ENCODE results near the gene GSE1.

GSE1 gene

DNA sequence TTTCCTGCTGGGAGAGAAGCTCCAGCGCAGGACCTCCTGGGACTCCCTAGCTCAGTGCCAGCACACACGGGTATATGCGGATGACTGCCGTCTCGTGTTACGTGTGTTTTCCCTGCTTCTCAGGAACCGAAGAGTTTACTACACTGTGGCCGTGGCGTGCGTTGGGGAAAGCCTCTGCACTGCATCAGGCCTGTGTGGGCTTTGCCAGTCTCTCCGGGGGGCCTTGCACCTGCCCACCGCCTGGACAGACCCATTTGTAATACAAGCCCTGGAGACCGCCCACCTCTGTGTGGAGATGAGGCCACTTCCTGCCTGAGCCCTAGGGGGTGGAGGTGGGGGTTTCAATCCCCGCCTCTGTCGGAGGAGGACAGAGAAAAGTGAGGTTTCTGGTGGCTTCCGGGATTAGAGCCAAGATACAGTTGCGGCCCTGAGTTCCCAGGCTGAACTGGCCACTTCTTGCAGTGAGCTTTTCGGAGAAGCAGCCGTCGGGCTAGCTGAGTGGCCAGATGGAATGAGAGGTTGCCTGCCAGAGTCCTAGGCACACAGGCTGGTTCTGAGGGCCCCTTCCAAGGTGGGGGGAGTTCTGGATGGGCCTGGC is 43.4 kb upstream of the GSE1 start (continued):
- peak; percentile 96 for TF ChIP-seq ZIC2 (tag by site-specific recombination; IDR thresholded peaks at IDR 0.05)
- no peak for TF ChIP-seq YY2 (tag by site-specific recombination; IDR thresholded peaks at IDR 0.05)
- no peak for TF ChIP-seq ZNF302 (tag by site-specific recombination; IDR thresholded peaks at IDR 0.05; ENCODE audit: low read depth)
- TF ChIP-seq EGR2 (tag by site-specific recombination; IDR thresholded peaks at IDR 0.05; ENCODE audit: low read depth): peak; percentile 98
- no peak for TF ChIP-seq ZNF555 (tag by site-specific recombination; conservative IDR thresholded peaks at IDR 0.05)
- TF ChIP-seq ZNF214 (tag by site-specific recombination; IDR thresholded peaks at IDR 0.05; ENCODE audit: borderline replicate concordance): no peak
- no peak for TF ChIP-seq SCRT2 (tag by site-specific recombination; IDR thresholded peaks at IDR 0.05)
- peak; percentile 96 for TF ChIP-seq SP7 (tag by site-specific recombination; IDR thresholded peaks at IDR 0.05)
- TF ChIP-seq ZEB2 (tag by site-specific recombination; IDR thresholded peaks at IDR 0.05): peak; percentile 91
- no peak for TF ChIP-seq HOXC10 (CRISPR knock-in tag; IDR thresholded peaks at IDR 0.05)
- TF ChIP-seq MYNN (tag by site-specific recombination; IDR thresholded peaks at IDR 0.05; ENCODE audit: borderline replicate concordance): no peak
- TF ChIP-seq ZNF626 (tag by site-specific recombination; IDR thresholded peaks at IDR 0.05): 0 out of 2 replicates have a peak, but pooled peaks have one; percentile 19
- TF ChIP-seq, protein P1, sequence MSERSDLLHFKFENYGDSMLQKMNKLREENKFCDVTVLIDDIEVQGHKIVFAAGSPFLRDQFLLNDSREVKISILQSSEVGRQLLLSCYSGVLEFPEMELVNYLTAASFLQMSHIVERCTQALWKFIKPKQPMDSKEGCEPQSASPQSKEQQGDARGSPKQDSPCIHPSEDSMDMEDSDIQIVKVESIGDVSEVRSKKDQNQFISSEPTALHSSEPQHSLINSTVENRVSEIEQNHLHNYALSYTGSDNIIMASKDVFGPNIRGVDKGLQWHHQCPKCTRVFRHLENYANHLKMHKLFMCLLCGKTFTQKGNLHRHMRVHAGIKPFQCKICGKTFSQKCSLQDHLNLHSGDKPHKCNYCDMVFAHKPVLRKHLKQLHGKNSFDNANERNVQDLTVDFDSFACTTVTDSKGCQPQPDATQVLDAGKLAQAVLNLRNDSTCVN (tag by site-specific recombination; optimal IDR thresholded peaks at IDR 0.05): no peak
- peak; percentile 97 for TF ChIP-seq ZNF600 (tag by site-specific recombination; IDR thresholded peaks at IDR 0.05)
- no peak for TF ChIP-seq ZNF707 (tag by site-specific recombination; IDR thresholded peaks at IDR 0.05)
- no peak for TF ChIP-seq ZNF623 (tag by site-specific recombination; IDR thresholded peaks at IDR 0.05)
- TF ChIP-seq ZNF76 (tag by site-specific recombination; IDR thresholded peaks at IDR 0.05; ENCODE audit: borderline replicate concordance, low read depth): no peak
- TF ChIP-seq ZNF501 (tag by site-specific recombination; IDR thresholded peaks at IDR 0.05): no peak
- peak; percentile 72; the same call in 1 of the 2 replicates for TF ChIP-seq ZNF660 (tag by site-specific recombination; IDR thresholded peaks at IDR 0.05)
- TF ChIP-seq SETDB1 (IDR thresholded peaks at IDR 0.05; ENCODE audit: insufficient read length, low read length): peak; percentile 98
- TF ChIP-seq MEIS1 (CRISPR knock-in tag; IDR thresholded peaks at IDR 0.05; ENCODE audit: borderline replicate concordance): no peak
- TF ChIP-seq, protein P2, sequence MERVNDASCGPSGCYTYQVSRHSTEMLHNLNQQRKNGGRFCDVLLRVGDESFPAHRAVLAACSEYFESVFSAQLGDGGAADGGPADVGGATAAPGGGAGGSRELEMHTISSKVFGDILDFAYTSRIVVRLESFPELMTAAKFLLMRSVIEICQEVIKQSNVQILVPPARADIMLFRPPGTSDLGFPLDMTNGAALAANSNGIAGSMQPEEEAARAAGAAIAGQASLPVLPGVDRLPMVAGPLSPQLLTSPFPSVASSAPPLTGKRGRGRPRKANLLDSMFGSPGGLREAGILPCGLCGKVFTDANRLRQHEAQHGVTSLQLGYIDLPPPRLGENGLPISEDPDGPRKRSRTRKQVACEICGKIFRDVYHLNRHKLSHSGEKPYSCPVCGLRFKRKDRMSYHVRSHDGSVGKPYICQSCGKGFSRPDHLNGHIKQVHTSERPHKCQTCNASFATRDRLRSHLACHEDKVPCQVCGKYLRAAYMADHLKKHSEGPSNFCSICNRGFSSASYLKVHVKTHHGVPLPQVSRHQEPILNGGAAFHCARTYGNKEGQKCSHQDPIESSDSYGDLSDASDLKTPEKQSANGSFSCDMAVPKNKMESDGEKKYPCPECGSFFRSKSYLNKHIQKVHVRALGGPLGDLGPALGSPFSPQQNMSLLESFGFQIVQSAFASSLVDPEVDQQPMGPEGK (tag by site-specific recombination; IDR thresholded peaks at IDR 0.05): peak; percentile 86
- TF ChIP-seq ZNF549 (tag by site-specific recombination; IDR thresholded peaks at IDR 0.05): no peak
- no peak for TF ChIP-seq ZNF239 (tag by site-specific recombination; IDR thresholded peaks at IDR 0.05)
- TF ChIP-seq ZNF266 (tag by site-specific recombination; IDR thresholded peaks at IDR 0.05; ENCODE audit: low read depth): no peak
- TF ChIP-seq ZNF571 (tag by site-specific recombination; IDR thresholded peaks at IDR 0.05): no peak
- no peak for TF ChIP-seq ZNF473 (tag by site-specific recombination; IDR thresholded peaks at IDR 0.05)
- TF ChIP-seq ZNF544 (tag by site-specific recombination; IDR thresholded peaks at IDR 0.05): no peak
- TF ChIP-seq ZNF791 (tag by site-specific recombination; IDR thresholded peaks at IDR 0.05): no peak
- no peak for TF ChIP-seq GFI1B (tag by site-specific recombination; IDR thresholded peaks at IDR 0.05)
- no peak for TF ChIP-seq ZNF16 (tag by site-specific recombination; IDR thresholded peaks at IDR 0.05; ENCODE audit: low read depth)
- no peak for TF ChIP-seq REPIN1 (tag by site-specific recombination; IDR thresholded peaks at IDR 0.05; ENCODE audit: low read depth)
- TF ChIP-seq, protein P3, sequence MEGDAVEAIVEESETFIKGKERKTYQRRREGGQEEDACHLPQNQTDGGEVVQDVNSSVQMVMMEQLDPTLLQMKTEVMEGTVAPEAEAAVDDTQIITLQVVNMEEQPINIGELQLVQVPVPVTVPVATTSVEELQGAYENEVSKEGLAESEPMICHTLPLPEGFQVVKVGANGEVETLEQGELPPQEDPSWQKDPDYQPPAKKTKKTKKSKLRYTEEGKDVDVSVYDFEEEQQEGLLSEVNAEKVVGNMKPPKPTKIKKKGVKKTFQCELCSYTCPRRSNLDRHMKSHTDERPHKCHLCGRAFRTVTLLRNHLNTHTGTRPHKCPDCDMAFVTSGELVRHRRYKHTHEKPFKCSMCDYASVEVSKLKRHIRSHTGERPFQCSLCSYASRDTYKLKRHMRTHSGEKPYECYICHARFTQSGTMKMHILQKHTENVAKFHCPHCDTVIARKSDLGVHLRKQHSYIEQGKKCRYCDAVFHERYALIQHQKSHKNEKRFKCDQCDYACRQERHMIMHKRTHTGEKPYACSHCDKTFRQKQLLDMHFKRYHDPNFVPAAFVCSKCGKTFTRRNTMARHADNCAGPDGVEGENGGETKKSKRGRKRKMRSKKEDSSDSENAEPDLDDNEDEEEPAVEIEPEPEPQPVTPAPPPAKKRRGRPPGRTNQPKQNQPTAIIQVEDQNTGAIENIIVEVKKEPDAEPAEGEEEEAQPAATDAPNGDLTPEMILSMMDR (tag by site-specific recombination; IDR thresholded peaks at IDR 0.05): no peak
- no peak for TF ChIP-seq YY1 (tag by site-specific recombination; IDR thresholded peaks at IDR 0.05)
- TF ChIP-seq MZF1 (tag by site-specific recombination; IDR thresholded peaks at IDR 0.05; ENCODE audit: borderline replicate concordance): no peak
- TF ChIP-seq, protein P4, sequence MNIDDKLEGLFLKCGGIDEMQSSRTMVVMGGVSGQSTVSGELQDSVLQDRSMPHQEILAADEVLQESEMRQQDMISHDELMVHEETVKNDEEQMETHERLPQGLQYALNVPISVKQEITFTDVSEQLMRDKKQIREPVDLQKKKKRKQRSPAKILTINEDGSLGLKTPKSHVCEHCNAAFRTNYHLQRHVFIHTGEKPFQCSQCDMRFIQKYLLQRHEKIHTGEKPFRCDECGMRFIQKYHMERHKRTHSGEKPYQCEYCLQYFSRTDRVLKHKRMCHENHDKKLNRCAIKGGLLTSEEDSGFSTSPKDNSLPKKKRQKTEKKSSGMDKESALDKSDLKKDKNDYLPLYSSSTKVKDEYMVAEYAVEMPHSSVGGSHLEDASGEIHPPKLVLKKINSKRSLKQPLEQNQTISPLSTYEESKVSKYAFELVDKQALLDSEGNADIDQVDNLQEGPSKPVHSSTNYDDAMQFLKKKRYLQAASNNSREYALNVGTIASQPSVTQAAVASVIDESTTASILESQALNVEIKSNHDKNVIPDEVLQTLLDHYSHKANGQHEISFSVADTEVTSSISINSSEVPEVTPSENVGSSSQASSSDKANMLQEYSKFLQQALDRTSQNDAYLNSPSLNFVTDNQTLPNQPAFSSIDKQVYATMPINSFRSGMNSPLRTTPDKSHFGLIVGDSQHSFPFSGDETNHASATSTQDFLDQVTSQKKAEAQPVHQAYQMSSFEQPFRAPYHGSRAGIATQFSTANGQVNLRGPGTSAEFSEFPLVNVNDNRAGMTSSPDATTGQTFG (tag by site-specific recombination; IDR thresholded peaks at IDR 0.05; ENCODE audit: borderline replicate concordance): no peak
